Measurements from ENCODE around the gene ALDH5A1.

GRCh38 chr6:24576447-24576846 is 81.7 kb downstream of the ALDH5A1 start:
- TF ChIP-seq POLR2A (IDR thresholded peaks at IDR 0.05): no peak
- no peak for TF ChIP-seq CTCF (IDR thresholded peaks at IDR 0.05)
- TF ChIP-seq POLR2AphosphoS5 (IDR thresholded peaks at IDR 0.05; ENCODE audit: insufficient read depth in 1 of 2, low read depth in 1 of 2): no peak
